ENCODE measurements around the gene RAP1GAP2.

The RAP1GAP2 gene

DNA sequence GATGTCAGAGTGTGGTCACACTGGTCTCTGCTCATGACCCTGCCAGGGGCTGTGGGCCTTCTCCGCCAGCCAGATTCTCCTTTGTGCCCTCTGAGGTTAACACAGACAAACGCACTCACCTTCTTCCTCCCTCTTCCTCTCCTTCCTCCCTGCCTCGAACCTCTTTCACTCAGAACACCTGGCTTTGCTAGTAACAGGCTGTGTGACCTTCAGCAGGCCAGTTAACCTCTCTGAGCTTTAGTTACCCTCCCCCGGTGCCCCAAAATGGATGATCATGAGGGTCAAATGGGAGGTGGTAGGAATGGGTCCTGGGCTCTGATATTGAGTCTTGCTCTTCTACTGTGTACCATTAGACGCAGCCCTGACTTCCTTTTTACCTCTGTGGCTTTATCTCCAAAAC lies 140.1 kb downstream of the RAP1GAP2 start:
- Histone ChIP-seq H3K36me3 (ENCODE audit: control insufficient read depth, low read length) (no peaks in the 10 kb centered on the region), H4K20me1 (ENCODE audit: control insufficient read depth, insufficient read depth, low read depth, low read length) (no peaks in the 10 kb centered on the region), H3K79me2 (ENCODE audit: control insufficient read depth, low read length) (peaks cover 5% of the 10 kb centered on the region; the same call in 1 of the 2 replicates), H3F3A (ENCODE audit: control insufficient read depth, insufficient read depth) (peaks cover 13% of the 10 kb centered on the region), H3K4me2 (ENCODE audit: low read length) (peak overlapping the region; percentile 18; the same call in 1 of the 2 replicates), H3K9me3 (ENCODE audit: control insufficient read depth, insufficient read depth, low read length) (no peaks in the 10 kb centered on the region), H3K4me1 (ENCODE audit: control insufficient read depth, low read length) (peaks cover 47% of the 10 kb centered on the region), H3K27me3 (ENCODE audit: control insufficient read depth, low read length) (no peaks in the 10 kb centered on the region), H3K4me3 (ENCODE audit: low read length) (no peak overlapping the region), H3K27ac (ENCODE audit: low read depth, low read length) (no peak overlapping the region), H3K9me2 (replicated peaks; ENCODE audit: control insufficient read depth, low read length) (no peaks in the 10 kb centered on the region)
- no peak for TF ChIP-seq EZH2phosphoT487 (IDR thresholded peaks at IDR 0.05; ENCODE audit: borderline replicate concordance, low read length)
- TF ChIP-seq, protein P1, sequence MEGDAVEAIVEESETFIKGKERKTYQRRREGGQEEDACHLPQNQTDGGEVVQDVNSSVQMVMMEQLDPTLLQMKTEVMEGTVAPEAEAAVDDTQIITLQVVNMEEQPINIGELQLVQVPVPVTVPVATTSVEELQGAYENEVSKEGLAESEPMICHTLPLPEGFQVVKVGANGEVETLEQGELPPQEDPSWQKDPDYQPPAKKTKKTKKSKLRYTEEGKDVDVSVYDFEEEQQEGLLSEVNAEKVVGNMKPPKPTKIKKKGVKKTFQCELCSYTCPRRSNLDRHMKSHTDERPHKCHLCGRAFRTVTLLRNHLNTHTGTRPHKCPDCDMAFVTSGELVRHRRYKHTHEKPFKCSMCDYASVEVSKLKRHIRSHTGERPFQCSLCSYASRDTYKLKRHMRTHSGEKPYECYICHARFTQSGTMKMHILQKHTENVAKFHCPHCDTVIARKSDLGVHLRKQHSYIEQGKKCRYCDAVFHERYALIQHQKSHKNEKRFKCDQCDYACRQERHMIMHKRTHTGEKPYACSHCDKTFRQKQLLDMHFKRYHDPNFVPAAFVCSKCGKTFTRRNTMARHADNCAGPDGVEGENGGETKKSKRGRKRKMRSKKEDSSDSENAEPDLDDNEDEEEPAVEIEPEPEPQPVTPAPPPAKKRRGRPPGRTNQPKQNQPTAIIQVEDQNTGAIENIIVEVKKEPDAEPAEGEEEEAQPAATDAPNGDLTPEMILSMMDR (IDR thresholded peaks at IDR 0.05; ENCODE audit: low read depth, low read length, poor library complexity, severe bottlenecking) = no peak

DNA sequence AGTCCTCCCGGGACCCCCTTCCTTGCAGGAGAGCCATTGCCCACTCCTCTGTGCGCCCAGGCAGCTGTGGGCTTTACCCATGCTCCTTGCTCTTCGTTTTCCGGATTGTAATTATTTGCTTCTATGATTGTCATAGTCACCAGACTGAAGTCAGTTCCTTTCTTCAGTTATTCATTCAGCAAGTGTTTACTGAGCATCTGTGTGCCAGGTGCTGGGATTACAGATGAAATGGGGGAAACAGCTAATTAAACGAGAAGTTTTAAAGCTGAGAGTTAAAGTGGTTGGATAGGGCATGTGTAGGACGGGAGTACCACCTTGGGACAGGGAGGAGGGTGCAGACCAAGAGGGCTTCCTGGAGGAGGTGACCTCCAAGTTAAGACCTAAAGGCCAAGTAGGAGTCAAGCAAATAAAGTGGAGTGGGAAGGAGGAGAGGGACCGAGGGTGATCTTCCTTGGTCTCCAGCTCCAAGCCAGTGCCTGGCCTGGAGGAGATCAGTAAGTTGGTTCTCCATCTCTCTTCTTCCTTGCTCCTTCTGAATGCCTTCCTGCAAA lies 140.6 kb downstream of the RAP1GAP2 start:
- no peak overlapping the region for H3K4me2 ChIP-seq (ENCODE audit: low read length)
- H3K36me3 ChIP-seq (ENCODE audit: control insufficient read depth, low read length) = no peaks in the 10 kb centered on the region

DNA sequence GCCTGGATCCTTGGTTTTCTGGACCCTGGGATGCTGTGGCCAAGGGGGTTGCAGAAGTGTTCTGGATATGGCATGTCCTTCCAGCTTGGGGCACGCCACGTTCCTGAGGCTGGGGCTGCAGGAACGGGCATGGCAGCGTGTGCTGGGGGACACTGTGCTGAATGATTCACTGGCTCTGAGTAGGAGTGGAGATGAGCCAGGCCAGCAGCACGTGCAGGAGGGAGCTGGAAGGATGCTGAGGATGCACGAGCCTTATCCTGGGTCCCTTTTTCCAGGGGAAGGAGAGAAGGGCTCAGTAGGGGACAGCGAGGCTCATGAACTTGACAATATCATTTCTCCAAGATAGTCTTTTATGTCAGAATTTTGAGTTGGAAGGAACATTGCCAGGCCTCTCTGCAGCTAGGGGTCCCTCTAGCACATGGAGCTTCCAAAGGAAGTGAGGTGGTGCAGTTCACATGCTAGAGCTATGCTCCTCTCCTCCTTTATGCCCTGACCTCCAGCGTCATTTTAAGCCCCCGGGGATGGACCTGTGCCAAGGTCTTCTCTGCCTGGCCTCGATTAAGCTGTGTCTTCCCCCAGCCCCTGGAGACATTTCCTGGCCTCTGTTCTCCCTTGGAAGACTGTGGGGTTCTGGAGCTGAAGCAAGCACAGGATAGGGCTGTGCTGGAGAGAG lies 141.2 kb downstream of the RAP1GAP2 start:
- Histone ChIP-seq H3K27me3 (ENCODE audit: control insufficient read depth, low read length) (no peaks in the 10 kb centered on the region), H3K36me3 (ENCODE audit: control insufficient read depth, low read length) (no peaks in the 10 kb centered on the region), H3K9me3 (ENCODE audit: control insufficient read depth, insufficient read depth, low read length) (no peaks in the 10 kb centered on the region), H3K27ac (ENCODE audit: low read depth, low read length) (no peak overlapping the region), H3K9me2 (replicated peaks; ENCODE audit: control insufficient read depth, low read length) (no peaks in the 10 kb centered on the region), H4K20me1 (ENCODE audit: control insufficient read depth, insufficient read depth, low read depth, low read length) (no peaks in the 10 kb centered on the region), H3K4me2 (ENCODE audit: low read length) (no peak overlapping the region), H3K79me2 (ENCODE audit: control insufficient read depth, low read length) (no peaks in the 10 kb centered on the region), H3F3A (ENCODE audit: control insufficient read depth, insufficient read depth) (peaks cover 7% of the 10 kb centered on the region; the same call in 1 of the 2 replicates), H3K4me1 (ENCODE audit: control insufficient read depth, low read length) (peaks cover 37% of the 10 kb centered on the region), H3K4me3 (ENCODE audit: low read length) (no peak overlapping the region)
- no peak for TF ChIP-seq EZH2phosphoT487 (IDR thresholded peaks at IDR 0.05; ENCODE audit: borderline replicate concordance, low read length)
- TF ChIP-seq, protein P1 (IDR thresholded peaks at IDR 0.05; ENCODE audit: low read depth, low read length, poor library complexity, severe bottlenecking) = peak; percentile 47

More for the DNA sequence above, 140.6 kb downstream of the RAP1GAP2 start:
- H4K20me1 ChIP-seq (ENCODE audit: control insufficient read depth, insufficient read depth, low read depth, low read length) = no peaks in the 10 kb centered on the region
- H3K4me1 ChIP-seq (ENCODE audit: control insufficient read depth, low read length) = peaks cover 42% of the 10 kb centered on the region
- H3K9me3 ChIP-seq (ENCODE audit: control insufficient read depth, insufficient read depth, low read length) = no peaks in the 10 kb centered on the region
- H3F3A ChIP-seq (ENCODE audit: control insufficient read depth, insufficient read depth) = peaks cover 8% of the 10 kb centered on the region
- peaks cover 4% of the 10 kb centered on the region; the same call in 1 of the 2 replicates for H3K79me2 ChIP-seq (ENCODE audit: control insufficient read depth, low read length)
- H3K27ac ChIP-seq (ENCODE audit: low read depth, low read length) = no peak overlapping the region
- H3K27me3 ChIP-seq (ENCODE audit: control insufficient read depth, low read length) = no peaks in the 10 kb centered on the region
- TF ChIP-seq, protein P1 (IDR thresholded peaks at IDR 0.05; ENCODE audit: low read depth, low read length, poor library complexity, severe bottlenecking) = no peak
- TF ChIP-seq EZH2phosphoT487 (IDR thresholded peaks at IDR 0.05; ENCODE audit: borderline replicate concordance, low read length) = no peak
- no peak overlapping the region for H3K4me3 ChIP-seq (ENCODE audit: low read length)
- no peaks in the 10 kb centered on the region for H3K9me2 ChIP-seq (replicated peaks; ENCODE audit: control insufficient read depth, low read length)

Measured in DOHH2 (cell line).